CD4-positive, alpha-beta T cell treated with Interleukin-6 at 100 ng/mL for 8 hours (primary cell): Measurements from ENCODE around the gene TXLNB.

Experiments used
- DNase-seq: peaks from one replicate; pipeline ENCODE4 v3.0.0-alpha.2; 2020; ENCODE audit warnings: mixed read lengths, low spot score

Gene TXLNB

DNA sequence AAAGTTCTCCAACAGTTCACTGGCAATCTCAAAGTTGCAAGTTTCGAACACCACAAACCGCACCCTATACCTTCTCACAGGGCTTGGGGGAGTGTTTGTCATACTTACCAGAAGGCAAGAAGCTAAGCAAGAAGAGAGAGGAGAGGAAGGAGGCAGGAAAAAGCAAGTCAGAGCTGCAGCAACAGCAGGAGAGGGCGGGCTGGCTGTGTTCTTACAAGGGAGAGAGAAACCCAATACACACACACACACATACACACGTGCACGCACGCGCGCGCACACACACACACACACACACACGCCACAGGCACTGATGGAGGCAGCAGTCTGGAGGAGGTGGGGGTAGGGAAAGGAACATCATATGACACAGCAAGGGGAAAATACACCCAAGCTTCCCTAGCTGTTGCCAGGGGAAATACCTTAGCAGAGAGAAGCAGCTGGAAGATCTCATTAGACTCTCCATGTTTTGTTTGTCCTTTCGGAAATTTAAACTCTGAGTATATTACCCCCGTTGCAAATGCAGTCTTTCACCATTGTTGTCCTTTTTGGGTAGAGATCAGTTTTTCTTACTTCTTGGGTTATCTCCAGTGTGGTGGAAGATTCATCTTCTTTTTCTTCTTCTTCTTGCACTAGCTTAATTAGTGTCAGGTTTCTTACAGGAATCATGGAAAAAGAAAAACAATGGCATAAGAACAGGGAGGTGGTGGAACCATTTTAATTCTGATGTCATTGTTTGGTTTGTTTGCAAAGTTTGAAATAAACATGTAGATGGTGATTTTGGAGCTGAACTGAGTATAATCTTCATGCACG, at the start of gene TXLNB:
TSS of gene TXLNB (minus strand) at position 186 of the 807 bp plus-strand sequence. CDS start 3,099 bp downstream, outside the sequence.
- peak; percentile 91 for DNase-seq

DNA sequence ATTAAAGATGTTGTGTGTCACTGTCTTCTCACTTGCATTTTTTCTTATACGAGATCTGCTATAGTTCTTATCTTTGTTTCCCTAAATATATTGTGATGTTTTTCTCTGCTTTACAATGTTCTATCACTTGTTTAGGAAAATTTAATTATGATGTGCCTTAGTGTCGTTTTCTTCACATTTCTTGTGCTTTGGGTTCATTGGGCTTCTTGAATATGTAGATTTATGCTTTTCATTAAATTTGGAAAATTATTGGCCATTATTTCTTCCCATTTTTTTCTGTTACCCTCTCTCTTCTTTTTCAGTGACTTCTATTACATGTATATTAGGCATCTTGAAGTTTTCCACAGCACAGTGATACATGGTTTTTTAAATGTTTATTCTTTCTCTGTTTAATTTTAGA, 49.3 kb upstream of the TXLNB start:
- DNase-seq, result no peak

DNA sequence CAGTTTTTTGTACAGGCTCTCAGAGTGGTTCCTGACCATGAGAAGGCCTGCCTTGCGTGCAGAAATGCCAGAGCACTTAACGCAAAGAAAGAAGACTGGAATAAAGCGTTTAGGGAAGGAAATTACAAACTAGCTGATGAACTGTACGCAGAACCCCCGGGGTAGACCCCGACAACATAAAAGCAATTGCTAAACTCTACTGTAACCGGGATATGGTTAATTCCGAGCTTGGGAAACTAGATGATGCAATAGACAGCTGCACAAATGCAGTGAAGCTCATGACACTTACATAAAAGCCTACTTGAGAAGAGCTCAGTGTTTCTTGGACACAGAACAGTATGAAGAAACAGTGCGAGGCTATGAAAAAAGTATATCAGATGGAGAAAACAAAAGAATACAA, 47.0 kb upstream of the TXLNB start:
- no peak for DNase-seq

DNA sequence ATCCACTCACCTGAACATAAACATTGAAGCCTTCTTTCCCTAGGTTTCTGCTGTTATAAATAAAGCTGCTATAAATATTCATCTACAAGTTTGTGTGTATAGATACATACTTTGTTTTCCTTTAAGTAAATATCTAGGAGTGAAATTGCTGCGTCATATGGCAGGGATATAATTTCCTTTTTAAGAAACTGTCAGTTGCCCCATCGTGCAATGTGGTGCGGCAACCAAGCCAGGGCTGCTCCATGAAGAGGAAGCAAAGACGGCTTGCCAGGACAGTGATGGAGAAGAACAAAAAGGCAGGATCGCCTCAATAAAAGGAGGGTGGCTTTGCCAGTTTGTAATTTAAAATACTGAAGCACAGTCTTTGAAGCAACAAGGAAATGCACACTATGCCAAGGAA, 46.0 kb upstream of the TXLNB start:
- no peak for DNase-seq

DNA sequence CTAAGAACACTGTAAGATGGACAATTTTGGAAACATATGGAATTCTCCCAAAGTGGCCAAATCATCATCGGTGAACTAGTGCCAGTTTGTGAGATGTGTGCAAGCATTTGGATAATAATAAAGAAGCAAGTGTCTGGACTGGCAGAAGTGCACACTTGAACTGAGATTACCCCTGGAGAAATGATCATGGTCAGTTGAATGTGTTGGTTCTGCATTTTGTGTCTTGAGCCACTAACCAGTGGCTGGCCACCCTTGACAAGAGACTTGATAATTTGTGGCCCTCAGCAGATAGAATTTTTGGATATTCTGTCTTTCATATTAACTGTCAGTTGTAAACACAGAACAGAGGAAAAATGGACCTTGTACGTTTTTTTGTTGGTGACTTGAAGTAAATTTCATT, 45.2 kb upstream of the TXLNB start:
- no peak for DNase-seq

DNA sequence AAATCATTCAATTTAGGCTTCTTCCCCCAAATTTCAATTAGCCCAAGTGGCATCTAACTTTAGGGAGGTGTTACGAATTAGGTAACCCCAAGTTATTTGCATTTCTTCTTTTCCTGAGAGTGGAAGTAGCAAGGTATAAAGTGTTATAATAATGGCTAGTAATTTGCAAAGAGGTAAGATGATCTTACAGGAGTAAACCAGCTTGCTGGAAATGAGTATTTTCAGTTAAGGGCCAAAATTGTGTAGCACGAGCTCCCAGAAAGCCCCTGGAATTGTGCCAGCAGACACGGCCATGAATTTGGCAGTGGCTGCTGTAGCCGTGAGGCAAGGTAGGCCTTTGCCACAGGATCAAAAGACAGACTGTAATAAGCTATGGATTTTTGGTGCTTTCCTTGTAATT, 44.7 kb upstream of the TXLNB start:
- DNase-seq, result no peak

DNA sequence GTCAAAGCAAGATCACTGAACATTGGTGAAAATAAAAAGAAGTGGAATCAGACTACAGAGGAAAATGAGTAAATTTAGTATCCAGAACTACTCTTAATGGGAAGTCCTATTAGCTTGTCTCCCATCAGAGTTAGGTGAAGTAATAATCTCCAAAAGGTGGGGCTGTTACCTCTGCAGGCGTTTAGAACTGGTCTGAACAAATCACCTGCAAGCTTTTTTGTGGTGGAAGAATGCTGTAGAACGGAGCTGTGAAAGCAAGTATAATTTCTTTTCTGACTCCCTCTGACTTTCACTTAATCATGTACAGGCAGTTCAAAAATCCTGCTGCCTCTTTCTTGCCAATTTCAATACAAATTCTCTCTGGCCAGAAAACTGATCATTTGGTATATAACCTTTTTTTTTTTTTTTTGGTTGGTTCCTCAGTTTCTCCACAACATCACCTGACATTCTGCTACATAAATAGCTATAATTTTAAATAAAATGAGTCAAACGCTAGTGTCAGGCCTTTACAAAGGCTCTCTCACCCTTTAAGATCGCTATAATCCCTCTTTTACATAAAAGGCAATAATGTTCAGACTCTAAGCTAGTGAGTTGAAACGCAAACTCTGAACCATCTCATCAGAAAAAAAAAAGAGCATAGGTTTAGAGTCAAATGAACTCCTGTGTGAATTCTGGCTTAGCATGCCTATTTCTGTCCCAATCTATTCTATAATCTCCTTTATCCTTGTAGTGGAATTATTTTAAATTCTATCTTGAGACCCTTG, 43.8 kb upstream of the TXLNB start:
- DNase-seq, result no peak

DNA sequence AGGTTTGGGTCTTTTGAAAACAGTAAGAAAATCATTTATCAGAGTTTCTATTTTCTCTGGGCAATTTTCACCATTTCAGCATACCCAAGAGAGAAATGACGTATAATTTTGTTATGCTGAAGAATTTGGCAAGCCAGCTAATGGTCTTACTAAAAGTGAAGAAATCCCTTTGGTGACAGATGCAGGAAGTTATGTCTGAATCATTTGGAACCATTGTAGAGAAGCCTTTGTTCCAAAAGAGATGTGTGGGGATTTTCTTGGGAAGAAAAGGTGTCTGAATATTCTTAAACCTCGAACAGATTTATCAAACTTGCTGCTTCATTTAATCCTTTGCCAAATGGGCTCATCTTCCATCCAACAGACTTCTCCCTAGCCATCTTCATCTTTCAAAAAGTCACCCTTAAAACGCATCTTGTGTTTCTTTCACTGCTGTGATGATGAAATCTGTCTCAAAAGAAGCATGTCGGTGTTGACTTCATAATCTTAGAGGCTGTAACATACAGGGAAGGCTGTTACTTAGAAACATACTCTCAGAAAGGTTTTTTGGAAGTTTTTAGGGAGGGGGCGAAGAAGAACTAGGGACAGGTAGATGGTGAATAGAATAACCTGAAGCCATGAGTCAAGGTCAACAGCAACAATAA, 43.1 kb upstream of the TXLNB start:
- DNase-seq, result no peak

DNA sequence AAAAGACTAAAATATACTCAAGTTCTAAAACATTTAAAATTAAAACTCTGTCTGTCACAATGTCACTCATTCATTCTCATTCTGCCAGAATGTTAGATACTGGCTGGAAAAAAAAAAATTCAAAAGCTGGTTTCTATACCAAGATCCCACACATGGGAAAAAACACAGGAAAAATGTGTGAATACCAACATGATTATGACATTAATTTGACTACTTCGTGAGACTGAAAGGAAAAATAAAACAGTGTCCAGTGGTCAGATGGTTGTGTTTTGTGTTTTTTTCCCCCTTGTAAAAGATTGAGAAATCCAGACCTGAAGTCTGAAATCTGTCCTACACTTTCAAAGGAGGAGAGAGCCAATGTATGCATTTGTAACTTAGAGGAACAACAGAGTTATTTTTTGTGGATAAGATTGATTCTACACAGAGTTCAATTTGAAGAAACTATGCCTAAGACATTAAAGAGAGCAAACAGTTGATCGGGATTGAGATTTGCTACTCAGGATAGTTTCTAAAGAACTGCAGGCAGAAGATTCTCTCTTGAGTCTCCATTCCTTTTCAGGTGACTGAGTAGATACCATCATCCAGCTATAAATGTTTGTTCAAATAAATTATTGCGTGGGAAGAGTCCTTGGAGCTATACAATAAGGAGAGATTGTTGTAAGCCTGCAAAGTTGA, 39.2 kb upstream of the TXLNB start:
- no peak for DNase-seq

DNA sequence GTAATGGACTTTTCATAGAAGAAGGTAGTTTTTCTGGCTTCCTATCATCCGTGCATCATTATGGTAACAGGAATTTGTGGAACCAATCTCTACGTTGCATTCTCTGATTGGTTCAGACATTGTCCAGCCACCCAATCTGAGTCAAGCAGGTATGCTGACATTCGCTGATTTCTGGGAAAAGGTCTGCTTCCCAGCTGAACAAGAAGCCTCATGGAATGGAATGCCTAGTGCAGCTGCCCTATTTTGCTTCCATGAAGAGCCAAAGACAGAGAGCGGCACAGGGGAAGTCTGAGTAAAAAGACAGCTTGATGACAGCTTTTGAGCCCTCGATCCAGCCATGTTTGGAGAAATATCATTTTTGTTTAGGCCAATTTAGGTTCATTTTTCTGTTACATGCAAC, 38.5 kb upstream of the TXLNB start:
- no peak for DNase-seq

DNA sequence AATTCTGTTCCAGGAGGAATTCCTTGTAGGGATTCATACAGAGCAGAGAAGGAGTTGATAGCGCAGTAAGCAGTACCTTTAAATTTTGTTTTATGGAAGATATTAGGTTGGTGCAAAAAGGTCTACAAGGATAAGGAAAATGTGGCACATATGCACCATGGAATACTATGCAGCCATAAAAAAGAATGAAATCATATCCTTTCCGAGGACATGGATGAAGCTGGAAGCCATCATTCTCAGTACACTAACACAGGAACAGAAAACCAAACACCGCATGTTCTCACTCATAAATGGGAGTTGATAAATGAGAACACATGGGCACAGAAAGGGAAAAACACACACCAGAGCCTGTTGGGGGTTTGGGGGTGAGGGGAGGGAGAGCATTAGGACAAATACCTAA, 37.4 kb upstream of the TXLNB start:
- no peak for DNase-seq

DNA sequence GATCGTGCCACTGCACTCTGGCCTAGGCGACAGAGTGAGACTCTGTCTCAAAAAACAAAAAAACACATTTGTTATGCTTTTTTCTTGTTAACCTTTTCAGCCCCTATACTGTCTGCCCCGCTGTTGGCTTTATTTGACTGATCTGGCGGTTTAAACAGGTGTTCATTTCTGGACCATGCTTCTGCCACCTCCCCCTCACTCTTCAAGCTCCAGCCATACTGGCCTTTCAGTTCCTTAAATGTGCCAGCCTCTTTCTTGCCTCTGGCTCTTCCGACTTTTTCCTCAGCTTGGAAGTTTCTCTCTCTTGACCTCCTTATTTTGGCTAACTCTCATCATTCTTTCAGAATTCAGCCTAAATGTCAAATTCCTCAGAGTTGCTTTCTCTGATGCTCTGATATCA, 35.2 kb upstream of the TXLNB start:
- DNase-seq, result no peak

DNA sequence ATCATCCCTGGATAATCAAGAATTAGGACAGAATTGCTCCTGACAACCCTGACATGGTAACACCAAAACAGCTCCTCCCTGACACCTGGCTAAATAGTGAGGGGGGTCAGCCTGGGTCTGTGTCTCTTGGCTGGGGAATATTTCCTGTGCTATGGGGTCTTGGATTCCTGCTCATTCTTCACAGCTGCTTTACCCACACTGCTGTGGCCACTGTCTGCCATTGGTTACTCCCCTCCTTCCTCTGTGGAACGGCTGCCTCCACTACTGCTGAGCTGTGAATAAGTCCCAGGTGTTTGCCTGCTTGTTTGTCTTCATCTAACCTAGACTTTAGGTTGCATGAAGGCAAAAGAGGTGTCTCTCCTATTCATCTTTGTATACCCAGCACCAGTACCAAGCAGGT, 33.9 kb upstream of the TXLNB start:
- no peak for DNase-seq

DNA sequence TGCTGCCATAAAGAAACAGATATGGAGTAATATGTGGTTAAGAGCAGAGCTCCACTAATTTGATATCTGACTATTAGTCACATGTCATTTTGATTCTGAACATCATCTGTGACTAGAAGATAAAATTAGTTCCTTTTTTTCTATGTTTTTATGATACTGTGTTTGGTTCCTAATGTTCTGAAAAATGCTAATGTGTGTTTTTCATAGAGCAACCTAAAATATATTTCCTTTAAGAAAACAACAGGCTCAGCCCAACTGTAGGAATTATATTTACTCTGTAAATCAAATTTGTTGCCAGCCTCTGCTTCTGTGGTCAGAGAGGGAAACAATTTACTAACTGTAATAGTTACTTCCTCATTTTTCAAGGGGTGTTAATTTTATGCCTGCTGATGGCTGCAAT, 33.3 kb upstream of the TXLNB start:
- DNase-seq, result no peak

DNA sequence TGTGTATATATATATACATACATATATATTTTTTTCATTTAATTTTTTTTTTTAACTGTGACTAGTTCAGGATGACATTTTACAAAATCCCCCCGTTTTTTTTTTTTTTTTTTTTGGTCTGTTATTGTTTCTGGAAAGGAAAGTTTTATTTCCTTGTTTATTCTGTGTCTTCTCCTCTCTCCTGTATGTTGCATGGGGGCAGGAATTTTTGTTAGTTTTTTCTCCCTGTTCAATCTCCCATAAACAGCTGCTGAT, 32.4 kb upstream of the TXLNB start:
- no peak for DNase-seq

DNA sequence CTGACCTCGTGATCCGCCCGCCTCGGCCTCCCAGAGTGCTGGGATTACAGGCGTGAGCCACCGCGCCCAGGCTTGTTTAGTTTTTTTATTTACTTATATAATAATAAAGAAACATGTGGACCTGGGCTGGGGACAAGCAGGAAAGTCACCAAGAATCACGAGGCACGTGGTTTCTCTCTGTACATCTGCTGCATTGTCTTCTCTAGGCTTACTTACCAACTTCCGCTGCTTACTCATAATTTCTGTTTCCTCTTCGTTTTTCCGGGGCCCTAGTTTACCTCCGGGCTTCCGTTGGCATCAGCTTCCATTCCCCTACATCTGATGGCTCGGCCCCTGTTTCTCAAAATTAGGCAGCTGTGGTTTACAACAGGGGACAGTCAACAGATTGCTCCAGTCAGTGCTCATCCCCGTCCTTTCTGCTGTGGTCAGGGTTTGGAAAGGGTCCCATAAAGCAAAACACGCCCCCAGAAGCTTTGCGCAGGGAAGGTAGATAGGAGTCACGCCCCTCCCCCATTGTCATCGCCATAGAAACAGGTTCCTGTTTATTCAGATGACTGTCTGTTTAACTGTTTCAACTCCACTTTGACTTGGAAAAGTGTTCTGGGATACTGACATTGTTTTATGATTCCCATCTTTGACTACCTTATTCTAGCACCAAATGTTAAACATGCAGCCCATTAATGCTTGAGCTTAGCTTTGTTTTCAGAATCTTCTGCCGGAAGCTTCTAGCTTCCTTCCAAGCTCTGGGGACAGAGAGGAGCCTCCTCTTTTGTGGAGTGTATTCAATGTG, 31.9 kb upstream of the TXLNB start:
- DNase-seq, result peak; percentile 82

DNA sequence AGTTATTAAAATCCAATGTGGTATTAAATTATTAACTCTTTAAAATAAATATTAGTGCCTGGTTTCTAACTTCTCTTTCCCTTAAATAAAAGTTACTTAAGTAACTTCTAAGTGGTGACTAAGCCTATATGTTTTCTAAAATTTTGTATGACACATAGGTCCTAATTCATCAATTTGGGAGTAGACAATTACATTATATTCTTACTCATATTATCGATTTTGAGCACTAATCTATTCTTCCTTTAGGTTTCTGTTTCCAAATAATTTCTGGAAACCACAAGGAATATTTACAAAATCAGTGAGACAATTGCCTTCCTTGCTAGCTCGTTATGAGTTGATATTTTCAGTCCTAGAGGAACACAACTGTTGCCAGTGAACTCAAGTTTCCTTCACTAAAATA, 28.3 kb upstream of the TXLNB start:
- DNase-seq, result no peak

DNA sequence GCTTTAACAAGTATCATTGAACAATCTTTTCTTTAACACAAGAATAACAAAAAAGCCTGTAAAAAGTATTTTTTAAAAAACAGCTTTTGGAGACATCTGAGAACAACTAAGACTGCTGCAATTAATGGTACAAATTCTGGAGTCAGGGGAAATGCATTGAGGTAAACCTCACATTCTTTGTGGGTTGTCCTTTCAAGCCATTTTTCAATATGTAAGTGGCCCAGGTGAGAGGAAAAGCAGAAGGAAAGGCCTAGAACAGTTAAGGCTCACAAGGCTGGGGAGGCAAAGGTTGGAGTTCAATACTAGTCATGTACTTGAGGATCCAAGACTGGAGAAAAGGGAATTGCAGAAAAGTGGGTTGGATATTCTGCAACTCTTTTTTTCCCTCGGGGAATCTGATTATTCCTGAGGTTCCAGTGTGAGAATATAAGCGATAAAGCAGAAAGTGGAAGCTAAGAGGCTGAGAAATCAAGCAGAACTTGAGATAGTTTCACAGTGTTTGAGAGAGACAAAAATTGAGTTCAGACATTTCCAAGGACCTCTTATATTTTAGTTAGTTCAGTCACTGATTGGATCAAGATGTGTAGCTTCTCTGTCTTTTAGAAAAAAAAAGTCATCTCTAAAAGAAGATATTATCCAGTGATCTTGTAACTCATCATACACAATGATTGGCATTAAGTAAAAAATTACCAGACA, 25.0 kb upstream of the TXLNB start:
- DNase-seq, result no peak

DNA sequence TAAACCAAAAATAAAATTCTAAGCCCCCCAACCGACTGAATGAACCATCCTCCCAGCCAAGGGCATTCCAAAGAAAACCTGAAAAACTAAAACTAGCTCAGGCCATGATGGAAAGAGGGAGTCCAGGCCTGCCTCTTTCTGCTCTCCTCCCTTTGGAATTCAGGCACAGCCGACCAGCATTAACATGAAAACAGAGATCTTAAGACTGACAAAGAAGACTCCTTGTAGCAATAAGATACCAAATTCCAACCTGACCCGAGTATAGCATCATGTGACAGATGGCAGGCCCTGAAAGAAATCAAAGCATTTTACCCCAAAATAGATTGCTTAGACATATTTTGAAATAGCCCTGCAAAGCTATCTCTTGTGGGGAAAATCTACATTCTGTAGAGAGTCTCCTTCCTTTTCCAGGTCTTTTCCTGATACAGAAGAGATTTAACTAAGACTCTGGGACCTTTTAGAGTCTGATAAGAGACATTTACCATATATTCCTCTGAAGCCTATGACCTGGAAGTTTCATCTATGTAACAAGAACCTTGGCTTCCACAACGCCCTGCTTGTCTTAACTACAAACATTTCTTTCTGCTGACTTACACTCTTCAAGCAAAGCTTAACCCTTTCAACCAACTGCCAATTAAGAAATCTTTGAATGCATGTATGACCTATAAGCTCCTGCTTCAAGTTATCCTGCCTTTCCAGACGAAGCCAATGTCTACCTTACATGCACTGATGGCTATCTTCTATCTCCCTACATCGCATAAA, 22.2 kb upstream of the TXLNB start:
- no peak for DNase-seq

DNA sequence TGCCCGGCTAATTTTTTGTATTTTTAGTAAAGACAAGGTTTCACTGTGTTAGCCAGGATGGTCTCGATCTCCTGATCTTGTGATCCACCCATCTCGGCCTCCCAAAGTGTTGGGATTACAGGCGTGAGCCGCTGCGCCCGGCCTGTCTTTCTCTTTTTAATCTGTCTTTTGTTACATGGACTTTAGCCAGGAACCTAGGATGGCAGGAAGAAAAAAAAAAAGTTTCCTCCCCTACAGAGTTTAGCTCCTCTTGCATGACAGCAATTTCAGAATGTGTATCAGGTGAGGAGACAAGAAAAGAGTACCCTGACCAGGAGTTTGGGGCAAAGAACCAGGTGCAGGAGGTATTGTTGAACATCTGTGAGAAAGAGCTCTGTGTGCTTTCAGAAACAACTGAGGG, 21.4 kb upstream of the TXLNB start:
- DNase-seq, result no peak

DNA sequence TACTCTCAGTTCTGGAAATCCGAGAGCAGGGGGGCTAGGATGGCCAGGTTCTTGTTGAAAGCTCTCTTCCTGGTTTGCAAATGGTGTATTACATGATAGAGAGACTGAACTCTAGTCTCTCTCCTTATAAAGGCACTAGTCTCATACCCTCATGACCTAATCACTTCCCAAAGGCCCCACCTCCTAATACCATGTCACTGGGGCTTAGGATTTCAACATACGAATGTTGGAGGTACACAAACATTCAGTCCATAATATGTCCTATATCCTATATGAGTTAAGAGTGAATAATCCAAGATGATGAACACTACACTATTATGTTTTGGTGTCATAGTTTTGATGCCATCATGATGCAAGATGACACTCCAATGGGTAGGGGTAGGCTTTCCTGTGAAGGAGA, 20.0 kb upstream of the TXLNB start:
- DNase-seq, result no peak
